ENCODE results near the gene TTC31. TPM values are rescaled to one million over a fixed set of nuclear protein-coding genes. Genes with fewer than 3 reads are reported as not detected.

TTC31 gene
- total RNA-seq, 1 donor from 2014 or later, result 16.8 TPM

DNA sequence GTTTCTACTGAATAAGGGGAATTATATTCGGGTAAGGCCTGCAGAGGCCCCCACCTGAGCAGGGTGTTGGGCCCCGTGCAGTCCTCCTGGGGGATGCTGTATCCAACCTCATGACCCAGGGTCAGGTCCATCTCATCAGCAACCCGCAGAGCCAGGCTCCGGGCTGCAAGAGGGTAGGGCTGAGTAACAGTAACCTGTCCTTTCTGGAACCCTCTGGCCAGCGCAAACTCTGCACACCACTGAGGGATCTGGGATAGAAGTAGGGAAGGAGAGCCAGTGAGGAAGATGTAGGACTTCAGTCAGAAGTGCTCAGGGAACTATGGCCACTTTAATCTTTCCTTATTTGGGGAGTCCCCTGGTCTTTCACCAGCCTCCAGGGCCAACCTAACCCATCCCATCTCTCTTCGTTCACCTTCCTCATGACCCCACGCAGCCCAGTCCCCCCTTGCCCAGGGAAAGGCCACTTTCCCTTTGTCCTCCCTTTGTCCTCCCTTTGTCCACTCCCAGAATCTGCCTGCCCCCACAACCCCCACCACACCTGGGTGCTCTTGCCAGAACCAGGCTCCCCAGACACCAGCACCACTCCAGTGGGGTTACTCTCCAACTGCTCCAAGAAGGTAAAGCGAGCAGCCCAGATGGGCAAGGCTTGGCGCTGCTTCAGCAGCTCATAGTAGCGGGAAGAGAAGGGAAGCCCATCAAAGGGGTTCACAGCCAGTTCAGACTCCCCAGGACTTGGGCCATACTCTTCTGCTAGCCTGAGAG lies 42.3 kb downstream of the TTC31 start:
- peaks cover 21% of the 10 kb centered on the region for H3K4me1 Mint-ChIP-seq (ENCODE audit: unreplicated experiment)
- no peak for DNase-seq (ENCODE audit: low spot score)
- H3K36me3 Mint-ChIP-seq (ENCODE audit: low read depth, unreplicated experiment), result peaks cover 30% of the 10 kb centered on the region
- H3K9me3 Mint-ChIP-seq (ENCODE audit: unreplicated experiment), result no peaks in the 10 kb centered on the region
- peak overlapping the region; percentile 62 for H3K4me3 Mint-ChIP-seq (ENCODE audit: unreplicated experiment)
- peaks cover 11% of the 10 kb centered on the region for H3K27me3 Mint-ChIP-seq (ENCODE audit: unreplicated experiment)
- TF ChIP-seq, protein P1, sequence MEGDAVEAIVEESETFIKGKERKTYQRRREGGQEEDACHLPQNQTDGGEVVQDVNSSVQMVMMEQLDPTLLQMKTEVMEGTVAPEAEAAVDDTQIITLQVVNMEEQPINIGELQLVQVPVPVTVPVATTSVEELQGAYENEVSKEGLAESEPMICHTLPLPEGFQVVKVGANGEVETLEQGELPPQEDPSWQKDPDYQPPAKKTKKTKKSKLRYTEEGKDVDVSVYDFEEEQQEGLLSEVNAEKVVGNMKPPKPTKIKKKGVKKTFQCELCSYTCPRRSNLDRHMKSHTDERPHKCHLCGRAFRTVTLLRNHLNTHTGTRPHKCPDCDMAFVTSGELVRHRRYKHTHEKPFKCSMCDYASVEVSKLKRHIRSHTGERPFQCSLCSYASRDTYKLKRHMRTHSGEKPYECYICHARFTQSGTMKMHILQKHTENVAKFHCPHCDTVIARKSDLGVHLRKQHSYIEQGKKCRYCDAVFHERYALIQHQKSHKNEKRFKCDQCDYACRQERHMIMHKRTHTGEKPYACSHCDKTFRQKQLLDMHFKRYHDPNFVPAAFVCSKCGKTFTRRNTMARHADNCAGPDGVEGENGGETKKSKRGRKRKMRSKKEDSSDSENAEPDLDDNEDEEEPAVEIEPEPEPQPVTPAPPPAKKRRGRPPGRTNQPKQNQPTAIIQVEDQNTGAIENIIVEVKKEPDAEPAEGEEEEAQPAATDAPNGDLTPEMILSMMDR (IDR thresholded peaks at IDR 0.05; ENCODE audit: unreplicated experiment), result no peak
- H3K27ac Mint-ChIP-seq (ENCODE audit: unreplicated experiment), result peak overlapping the region; percentile 30

DNA sequence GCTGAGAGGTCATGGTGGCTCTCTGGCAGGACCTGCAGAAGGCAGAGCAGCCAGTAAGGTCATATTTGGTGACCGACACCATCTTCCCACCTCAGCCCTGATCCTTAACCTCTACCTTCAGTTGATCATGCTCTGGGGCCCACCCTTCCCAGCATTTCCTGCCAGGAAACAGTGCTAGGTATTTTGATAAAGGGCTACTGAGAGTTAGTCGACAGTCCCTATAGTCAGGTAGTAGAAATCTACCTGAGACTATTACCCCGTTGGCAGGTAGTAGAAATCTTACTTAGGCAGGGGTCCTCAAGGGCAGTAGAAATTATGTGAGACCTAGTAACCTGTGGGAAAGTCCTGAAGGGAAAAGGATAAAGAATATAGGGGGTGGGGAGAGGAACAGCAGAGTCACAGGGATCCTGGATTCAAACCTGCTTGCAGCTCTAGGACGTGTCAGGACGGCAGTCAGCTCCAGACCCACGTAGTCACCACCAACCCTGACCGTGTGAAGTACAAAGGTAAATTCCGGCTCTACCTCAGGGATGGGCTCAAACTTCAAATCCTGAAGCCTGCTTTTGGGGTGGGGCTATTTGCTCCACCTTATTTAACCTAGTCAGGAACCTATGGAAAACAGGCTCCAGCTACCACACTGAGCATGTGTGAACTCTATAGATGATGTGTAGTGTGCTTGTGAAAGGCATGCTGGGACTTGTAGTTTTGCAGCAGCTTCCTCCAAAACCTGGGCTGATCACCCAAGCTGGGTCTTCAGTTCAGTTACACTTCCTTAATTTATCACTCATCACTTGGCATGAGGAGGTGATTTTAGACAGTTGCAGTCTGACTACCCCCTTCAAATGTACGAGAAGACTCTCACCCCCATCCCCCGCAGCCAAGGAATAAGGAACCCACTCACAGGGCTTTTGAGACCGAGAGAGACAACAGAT lies 43.1 kb downstream of the TTC31 start, which contains the start of gene DQX1:
Gene DQX1 (minus strand): TSS at position 515 of the 932 bp plus-strand sequence. CDS start 502 bp downstream, at position 13.
- TF ChIP-seq, protein P1 (IDR thresholded peaks at IDR 0.05; ENCODE audit: unreplicated experiment), result no peak
- Mint-ChIP-seq H3K27me3 (ENCODE audit: unreplicated experiment) (peaks cover 11% of the 10 kb centered on the region), H3K9me3 (ENCODE audit: unreplicated experiment) (no peaks in the 10 kb centered on the region), H3K36me3 (ENCODE audit: low read depth, unreplicated experiment) (peaks cover 33% of the 10 kb centered on the region), H3K4me3 (ENCODE audit: unreplicated experiment) (peak within 1 kb of the TSS; percentile 81), H3K27ac (ENCODE audit: unreplicated experiment) (peak within 1 kb of the TSS; percentile 61), H3K4me1 (ENCODE audit: unreplicated experiment) (peaks cover 21% of the 10 kb centered on the region)
- no peak for DNase-seq (ENCODE audit: low spot score)

DNA sequence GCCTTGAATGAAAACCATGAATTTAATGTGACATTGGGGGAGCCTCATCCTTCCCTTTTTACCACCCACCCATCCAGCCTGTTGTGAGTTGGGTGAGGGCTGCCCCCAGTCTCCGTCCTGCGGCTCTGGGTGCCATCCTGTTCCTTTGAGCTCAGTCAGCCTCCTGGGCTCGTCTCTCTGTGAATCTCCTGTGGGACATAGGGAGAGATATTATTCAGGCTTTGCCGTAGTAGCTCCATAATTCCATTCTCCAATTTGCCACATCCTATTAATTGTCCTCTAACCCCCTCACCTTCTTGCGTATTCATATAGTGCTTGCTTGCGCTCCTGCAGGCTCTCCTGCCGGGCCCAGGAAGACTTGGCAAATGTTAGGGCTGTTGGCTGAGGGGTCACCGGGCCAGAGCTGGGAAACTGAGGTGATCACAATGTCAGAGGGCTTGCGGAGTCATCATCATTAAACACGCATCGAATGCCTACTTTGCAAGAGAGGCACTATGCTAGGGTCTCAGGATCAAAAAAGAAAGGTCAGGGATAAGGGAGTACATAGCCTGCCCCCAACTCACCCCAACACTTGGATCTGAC lies 43.9 kb downstream of the TTC31 start:
- Mint-ChIP-seq H3K36me3 (ENCODE audit: low read depth, unreplicated experiment) (peaks cover 38% of the 10 kb centered on the region), H3K4me3 (ENCODE audit: unreplicated experiment) (peak overlapping the region; percentile 81), H3K27me3 (ENCODE audit: unreplicated experiment) (peaks cover 11% of the 10 kb centered on the region), H3K27ac (ENCODE audit: unreplicated experiment) (peak overlapping the region; percentile 61), H3K9me3 (ENCODE audit: unreplicated experiment) (no peaks in the 10 kb centered on the region), H3K4me1 (ENCODE audit: unreplicated experiment) (peaks cover 26% of the 10 kb centered on the region)
- TF ChIP-seq, protein P1 (IDR thresholded peaks at IDR 0.05; ENCODE audit: unreplicated experiment), result no peak
- no peak for DNase-seq (ENCODE audit: low spot score)

DNA sequence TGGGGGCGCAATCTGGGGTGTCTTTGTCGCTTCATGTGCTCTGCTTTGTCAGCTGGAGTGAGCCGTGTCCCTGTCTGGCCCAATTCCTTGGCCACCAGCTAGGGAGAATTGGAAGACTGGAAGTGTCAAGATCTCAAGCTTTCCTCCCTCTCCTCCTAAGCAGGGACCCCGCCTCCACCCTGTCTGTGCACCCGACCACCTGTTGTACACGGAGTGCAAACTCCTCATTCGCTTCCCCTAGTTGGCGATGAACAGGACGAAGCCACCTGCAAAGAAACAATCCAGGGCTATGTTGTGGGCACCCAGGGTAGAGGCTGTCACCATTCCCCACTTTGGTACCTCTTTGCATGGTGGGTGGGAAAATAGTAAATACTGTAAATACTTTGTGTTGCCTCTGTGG lies 44.9 kb downstream of the TTC31 start:
- Mint-ChIP-seq H3K36me3 (ENCODE audit: low read depth, unreplicated experiment) (peaks cover 43% of the 10 kb centered on the region), H3K9me3 (ENCODE audit: unreplicated experiment) (no peaks in the 10 kb centered on the region), H3K27me3 (ENCODE audit: unreplicated experiment) (peaks cover 12% of the 10 kb centered on the region), H3K27ac (ENCODE audit: unreplicated experiment) (no peak overlapping the region), H3K4me3 (ENCODE audit: unreplicated experiment) (peak overlapping the region; percentile 98), H3K4me1 (ENCODE audit: unreplicated experiment) (peaks cover 26% of the 10 kb centered on the region)
- TF ChIP-seq, protein P1 (IDR thresholded peaks at IDR 0.05; ENCODE audit: unreplicated experiment), result no peak
- DNase-seq (ENCODE audit: low spot score), result no peak

Data from endothelial cell (in vitro differentiated cells).